Measurements from ENCODE around the gene EIF4G1. TPM values are rescaled to one million over a fixed set of nuclear protein-coding genes. Genes with fewer than 3 reads are reported as not detected.
A peak's percentile ranks its signal among the peaks of the same experiment; 100 is the strongest.

EIF4G1 gene
- total and polyA plus RNA-seq, 10 of the 15 experiments (the other 5 are each of a cell fraction or from before 2014, with no cell fraction given): 5.7 to 462 (median 237) TPM

GRCh38 chr3:184362668-184363546, 48.5 kb downstream of the EIF4G1 start (continued):
- TF ChIP-seq NKRF (conservative IDR thresholded peaks at IDR 0.05) (peak; percentile 41; the same call in 1 of the 2 replicates), MXI1 (IDR thresholded peaks at IDR 0.05; ENCODE audit: low read depth, low read length) (peak; percentile 91), POU2F2 (IDR thresholded peaks at IDR 0.05; ENCODE audit: borderline replicate concordance, low read depth, low read length) (peak; percentile 27; the same call in 1 of the 3 replicates), EED (IDR thresholded peaks at IDR 0.05; ENCODE audit: low read depth) (0 out of 2 replicates have a peak, but pooled peaks have one; percentile 8), CHD2 (IDR thresholded peaks at IDR 0.05; ENCODE audit: borderline replicate concordance, low read depth, low read length) (peak; percentile 85), YY1 (IDR thresholded peaks at IDR 0.05; ENCODE audit: low read depth, low read length) (peak; percentile 77), ATF7 (IDR thresholded peaks at IDR 0.05; ENCODE audit: low read depth) (peak; percentile 47; the same call in 1 of the 2 replicates), MTA2 (IDR thresholded peaks at IDR 0.05; ENCODE audit: low read depth) (0 out of 2 replicates have a peak, but pooled peaks have one; percentile 29), ZNF622 (IDR thresholded peaks at IDR 0.05) (no peak), RB1 (IDR thresholded peaks at IDR 0.05; ENCODE audit: borderline replicate concordance) (no peak; the same call in 1 of the 2 replicates), GATAD2B (conservative IDR thresholded peaks at IDR 0.05; ENCODE audit: low read depth) (peak; percentile 66), PML (IDR thresholded peaks at IDR 0.05; ENCODE audit: low read length) (peak; percentile 81; the same call in 1 of the 2 replicates), CBFB (IDR thresholded peaks at IDR 0.05; ENCODE audit: low read depth) (peak; percentile 79; the same call in 1 of the 2 replicates), POLR2A (IDR thresholded peaks at IDR 0.05; ENCODE audit: low read depth, low read length) (peak; percentile 91), MLLT1 (IDR thresholded peaks at IDR 0.05) (peak; percentile 86), CREB1 (IDR thresholded peaks at IDR 0.05; ENCODE audit: low read depth) (peak; percentile 70), GABPA (IDR thresholded peaks at IDR 0.05; ENCODE audit: low read depth) (peak; percentile 94), ESRRA (IDR thresholded peaks at IDR 0.05; ENCODE audit: low read length) (no peak), PAX8 (IDR thresholded peaks at IDR 0.05) (no peak), HDAC2 (IDR thresholded peaks at IDR 0.05) (no peak), E2F4 (IDR thresholded peaks at IDR 0.05; ENCODE audit: low read depth, low read length) (no peak), SMARCA5 (IDR thresholded peaks at IDR 0.05) (peak; percentile 76; the same call in 1 of the 2 replicates), IKZF1 (conservative IDR thresholded peaks at IDR 0.05) (peak; percentile 74), SUZ12 (IDR thresholded peaks at IDR 0.05; ENCODE audit: unreplicated experiment) (no peak)
- TF ChIP-seq, protein P1, sequence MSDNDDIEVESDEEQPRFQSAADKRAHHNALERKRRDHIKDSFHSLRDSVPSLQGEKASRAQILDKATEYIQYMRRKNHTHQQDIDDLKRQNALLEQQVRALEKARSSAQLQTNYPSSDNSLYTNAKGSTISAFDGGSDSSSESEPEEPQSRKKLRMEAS (IDR thresholded peaks at IDR 0.05; ENCODE audit: low read depth, low read length): peak; percentile 51; the same call in 1 of the 2 replicates
